Umbilical cord (tissue), 1 donor: Measurements from ENCODE around the gene RRAGC. TPM values are rescaled to one million over a fixed set of nuclear protein-coding genes. Genes with fewer than 3 reads are reported as not detected.

ENCODE experiments used
- total RNA-seq: library from RNA; depleted of rRNA; stranded (reverse); fragments of >200 nt; gene quantifications from one replicate; pipeline ENCODE4 v1.2.3, GENCODE V29; 2014; ENCODE audit warnings: low replicate concordance; ENCODE audit not compliant: insufficient read depth

RRAGC gene
- total RNA-seq, 1 donor from 2014 or later = 14.7 TPM

Other genes starting within 250 kb of the RRAGC start
- 9.4 TPM for gene MYCBP, start 13.6 kb upstream of the RRAGC start, total RNA-seq
- gene GJA9, start 21.8 kb upstream of the RRAGC start, total RNA-seq = 1.7 TPM
- gene RHBDL2, start 82.1 kb upstream of the RRAGC start, total RNA-seq = not detected
- gene AKIRIN1, start 131.5 kb upstream of the RRAGC start, total RNA-seq = 52.7 TPM
- gene NDUFS5, start 166.6 kb upstream of the RRAGC start, total RNA-seq = 256 TPM